C4-2B (cell line): ENCODE measurements around the gene GSDME.

Experiments used
- ZFX ChIP-seq: fragments of 450-650 bp; IDR thresholded peaks from 2 replicates; pipeline ENCODE4 v1.6.1; 2017
- TF ChIP-seq, protein P1 (sequence below): fragments of 450-650 bp; conservative IDR thresholded peaks from 2 replicates; pipeline ENCODE4 v1.5.1; 2017; ENCODE audit warnings: mild to moderate bottlenecking

DNA sequence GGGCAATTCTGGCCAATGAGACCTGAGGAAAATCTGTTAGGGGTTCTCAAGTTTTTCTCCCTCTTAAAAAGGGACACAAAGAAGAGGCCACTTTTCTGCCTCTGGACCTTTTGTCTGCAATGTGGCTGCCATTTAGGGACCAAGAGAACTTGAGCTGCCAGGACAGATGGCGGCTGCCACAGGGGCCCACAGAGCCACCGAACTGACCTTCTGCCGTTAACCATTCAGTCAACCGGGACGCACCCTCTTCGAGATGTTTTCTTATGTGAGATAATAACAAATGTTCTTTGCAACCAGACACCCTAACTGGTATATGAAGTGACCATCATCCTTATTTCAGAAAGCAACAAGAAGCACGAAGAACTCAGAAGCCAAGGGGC lies 29.2 kb downstream of the GSDME start:
- TF ChIP-seq, protein P1, sequence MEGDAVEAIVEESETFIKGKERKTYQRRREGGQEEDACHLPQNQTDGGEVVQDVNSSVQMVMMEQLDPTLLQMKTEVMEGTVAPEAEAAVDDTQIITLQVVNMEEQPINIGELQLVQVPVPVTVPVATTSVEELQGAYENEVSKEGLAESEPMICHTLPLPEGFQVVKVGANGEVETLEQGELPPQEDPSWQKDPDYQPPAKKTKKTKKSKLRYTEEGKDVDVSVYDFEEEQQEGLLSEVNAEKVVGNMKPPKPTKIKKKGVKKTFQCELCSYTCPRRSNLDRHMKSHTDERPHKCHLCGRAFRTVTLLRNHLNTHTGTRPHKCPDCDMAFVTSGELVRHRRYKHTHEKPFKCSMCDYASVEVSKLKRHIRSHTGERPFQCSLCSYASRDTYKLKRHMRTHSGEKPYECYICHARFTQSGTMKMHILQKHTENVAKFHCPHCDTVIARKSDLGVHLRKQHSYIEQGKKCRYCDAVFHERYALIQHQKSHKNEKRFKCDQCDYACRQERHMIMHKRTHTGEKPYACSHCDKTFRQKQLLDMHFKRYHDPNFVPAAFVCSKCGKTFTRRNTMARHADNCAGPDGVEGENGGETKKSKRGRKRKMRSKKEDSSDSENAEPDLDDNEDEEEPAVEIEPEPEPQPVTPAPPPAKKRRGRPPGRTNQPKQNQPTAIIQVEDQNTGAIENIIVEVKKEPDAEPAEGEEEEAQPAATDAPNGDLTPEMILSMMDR = no peak
- no peak for TF ChIP-seq ZFX
